ENCODE data around the gene CWC22.
"Not testable (repeated sequence)": the region's sequence is repeated elsewhere in the genome, so short reads cannot be mapped to it uniquely, and the experiment has no call there.

CWC22 gene

GRCh38 chr2:180006781-180007579 is at the start of gene CWC22:
Gene CWC22 (minus strand): TSS chr2:180007297. CDS start chr2:179993341, 13,956 bp downstream.
- DNase-seq (ENCODE audit: low read depth in 2 of 2) = peak; percentile 60 to 69

- DNase-seq (ENCODE audit: low read depth in 2 of 2) = no peak
Observed at GRCh38 chr2:180056367-180057118, 49.4 kb upstream of the CWC22 start.

- not testable (repeated sequence) for DNase-seq (ENCODE audit: low read depth in 2 of 2)
Observed at GRCh38 chr2:180054576-180054975, 47.5 kb upstream of the CWC22 start.

GRCh38 chr2:180050246-180050645 is 43.1 kb upstream of the CWC22 start:
- no peak for DNase-seq (ENCODE audit: low read depth in 2 of 2)

GRCh38 chr2:180048251-180048650 is 41.2 kb upstream of the CWC22 start:
- no peak for DNase-seq (ENCODE audit: low read depth in 2 of 2)

- no peak for DNase-seq (ENCODE audit: low read depth in 2 of 2)
Observed at GRCh38 chr2:180046776-180047175, 39.7 kb upstream of the CWC22 start.

GRCh38 chr2:180046202-180046601 is 39.1 kb upstream of the CWC22 start:
- no peak for DNase-seq (ENCODE audit: low read depth in 2 of 2)

- DNase-seq (ENCODE audit: low read depth in 2 of 2) = no peak
Observed at GRCh38 chr2:180040146-180040925, 33.2 kb upstream of the CWC22 start.

- no peak for DNase-seq (ENCODE audit: low read depth in 2 of 2)
Observed at GRCh38 chr2:180038997-180039396, 31.9 kb upstream of the CWC22 start.

GRCh38 chr2:180033993-180034894 is 27.1 kb upstream of the CWC22 start:
- no peak for DNase-seq (ENCODE audit: low read depth in 2 of 2)

GRCh38 chr2:180029575-180029974 is 22.5 kb upstream of the CWC22 start:
- DNase-seq (ENCODE audit: low read depth in 2 of 2) = no peak

GRCh38 chr2:180021850-180022249 is 14.8 kb upstream of the CWC22 start:
- no peak for DNase-seq (ENCODE audit: low read depth in 2 of 2)

- DNase-seq (ENCODE audit: low read depth in 2 of 2) = no peak
Observed at GRCh38 chr2:180017784-180018183, 10.7 kb upstream of the CWC22 start.

- DNase-seq (ENCODE audit: low read depth in 2 of 2) = no peak
Observed at GRCh38 chr2:180016937-180017336, 9.8 kb upstream of the CWC22 start.

- no peak for DNase-seq (ENCODE audit: low read depth in 2 of 2)
Observed at GRCh38 chr2:180015951-180016709, 9.0 kb upstream of the CWC22 start.

- DNase-seq (ENCODE audit: low read depth in 2 of 2) = no peak
Observed at GRCh38 chr2:180012523-180012922, 5.4 kb upstream of the CWC22 start.

- no peak for DNase-seq (ENCODE audit: low read depth in 2 of 2)
Observed at GRCh38 chr2:180010701-180011100, 3.6 kb upstream of the CWC22 start.

- DNase-seq (ENCODE audit: low read depth in 2 of 2) = no peak
Observed at GRCh38 chr2:180006231-180006630, 866 bp downstream of the CWC22 start.

GRCh38 chr2:180005465-180005864 is 1.6 kb downstream of the CWC22 start:
- DNase-seq (ENCODE audit: low read depth in 2 of 2) = not testable (repeated sequence)

GRCh38 chr2:180004731-180005130 is 2.4 kb downstream of the CWC22 start:
- DNase-seq (ENCODE audit: low read depth in 2 of 2) = no peak

All from stimulated activated CD8-positive, alpha-beta memory T cell treated with anti-CD3 and anti-CD28 coated beads, Interleukin-7, amount 100 ng/mL, for 1 hour (primary cell).